ENCODE results near the gene COPG2.
"Not testable (repeated sequence)": the region's sequence is repeated elsewhere in the genome, so short reads cannot be mapped to it uniquely, and the experiment has no call there.

The COPG2 gene

GRCh38 chr7:130649004-130649790 is 19.4 kb downstream of the COPG2 start:
- DNase-seq: no peak

GRCh38 chr7:130648580-130648979 is 20.0 kb downstream of the COPG2 start:
- DNase-seq: no peak

- no peak for DNase-seq
Observed at GRCh38 chr7:130642383-130642782, 26.2 kb downstream of the COPG2 start.

- no peak for DNase-seq
Observed at GRCh38 chr7:130641497-130641896, 27.1 kb downstream of the COPG2 start.

- no peak for DNase-seq
Observed at GRCh38 chr7:130641040-130641439, 27.5 kb downstream of the COPG2 start.

- DNase-seq: no peak
Observed at GRCh38 chr7:130639388-130639787, 29.2 kb downstream of the COPG2 start.

- DNase-seq: no peak
Observed at GRCh38 chr7:130632111-130632510, 36.4 kb downstream of the COPG2 start.

- no peak for DNase-seq
Observed at GRCh38 chr7:130628901-130629300, 39.6 kb downstream of the COPG2 start.

- DNase-seq: no peak
Observed at GRCh38 chr7:130627775-130628174, 40.8 kb downstream of the COPG2 start.

- DNase-seq: no peak
Observed at GRCh38 chr7:130622866-130623265, 45.7 kb downstream of the COPG2 start.

- DNase-seq: no peak
Observed at GRCh38 chr7:130615583-130615982, 53.0 kb downstream of the COPG2 start.

- no peak for DNase-seq
Observed at GRCh38 chr7:130614449-130614848, 54.1 kb downstream of the COPG2 start.

GRCh38 chr7:130611218-130611617 is 57.3 kb downstream of the COPG2 start:
- no peak for DNase-seq

- DNase-seq: not testable (repeated sequence)
Observed at GRCh38 chr7:130607066-130607465, 61.5 kb downstream of the COPG2 start.

GRCh38 chr7:130606161-130606560 is 62.4 kb downstream of the COPG2 start:
- no peak for DNase-seq

GRCh38 chr7:130598056-130598455 is 70.5 kb downstream of the COPG2 start:
- DNase-seq: no peak

GRCh38 chr7:130595986-130596385 is 72.6 kb downstream of the COPG2 start:
- DNase-seq: no peak

GRCh38 chr7:130593033-130593432 is 75.5 kb downstream of the COPG2 start:
- DNase-seq: no peak

GRCh38 chr7:130591464-130591863 is 77.1 kb downstream of the COPG2 start:
- DNase-seq: not testable (repeated sequence)

- DNase-seq: not testable (repeated sequence)
Observed at GRCh38 chr7:130585932-130586331, 82.6 kb downstream of the COPG2 start.

- DNase-seq: not testable (repeated sequence)
Observed at GRCh38 chr7:130575110-130575509, 93.4 kb downstream of the COPG2 start.

GRCh38 chr7:130570144-130570543 is 98.4 kb downstream of the COPG2 start:
- not testable (repeated sequence) for DNase-seq

- DNase-seq: no peak
Observed at GRCh38 chr7:130566898-130567280, 101.7 kb downstream of the COPG2 start.

GRCh38 chr7:130566168-130566897 is 102.2 kb downstream of the COPG2 start:
- DNase-seq: no peak

All from NCI-H526 treated with DMSO at 0.1 percent for 48 hours (cell line).